Transverse colon (tissue), 3 donors: ENCODE results near the gene OBP2B.

Experiments used
- EP300 ChIP-seq: sonication (generic); formaldehyde crosslinking; IDR thresholded peaks from one replicate; pipeline ENCODE4 v1.6.1; 2017; ENCODE audit warnings: antibody characterized with exemption, low read depth
- TF ChIP-seq, protein P1 (sequence below), 5 experiments: fragments of 200-600 bp in 3 of 5; fragments of 450-650 bp in 2 of 5; sonication (generic) in 3 of 5; IDR thresholded peaks; 1 replicate in 2 of 5; 2 replicates in 3 of 5; pipeline ENCODE4 v1.5.1; 2016 to 2017; ENCODE audit warnings: antibody characterized with exemption in 5 of 5, inconsistent platforms in 3 of 5, mild to moderate bottlenecking in 2 of 5, moderate library complexity in 1 of 5

DNA sequence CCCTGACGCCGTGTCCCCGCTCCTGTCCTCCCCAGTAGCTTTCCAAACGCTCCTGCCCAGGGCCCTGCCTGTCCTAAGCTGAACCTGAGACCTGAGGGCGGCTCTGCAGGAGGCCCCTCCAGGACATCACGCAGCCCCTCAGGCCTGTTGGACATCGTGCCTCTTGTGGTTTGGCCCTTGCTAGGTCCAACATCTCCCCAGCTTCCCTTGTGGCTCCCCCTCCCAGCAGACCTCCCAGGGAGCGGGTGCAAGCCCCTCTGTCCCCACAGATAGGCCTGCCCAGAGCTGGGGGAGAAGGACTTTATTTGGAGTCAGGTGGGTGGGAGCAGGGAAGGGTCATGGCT, 4.1 kb downstream of the OBP2B start:
- TF ChIP-seq, protein P1, sequence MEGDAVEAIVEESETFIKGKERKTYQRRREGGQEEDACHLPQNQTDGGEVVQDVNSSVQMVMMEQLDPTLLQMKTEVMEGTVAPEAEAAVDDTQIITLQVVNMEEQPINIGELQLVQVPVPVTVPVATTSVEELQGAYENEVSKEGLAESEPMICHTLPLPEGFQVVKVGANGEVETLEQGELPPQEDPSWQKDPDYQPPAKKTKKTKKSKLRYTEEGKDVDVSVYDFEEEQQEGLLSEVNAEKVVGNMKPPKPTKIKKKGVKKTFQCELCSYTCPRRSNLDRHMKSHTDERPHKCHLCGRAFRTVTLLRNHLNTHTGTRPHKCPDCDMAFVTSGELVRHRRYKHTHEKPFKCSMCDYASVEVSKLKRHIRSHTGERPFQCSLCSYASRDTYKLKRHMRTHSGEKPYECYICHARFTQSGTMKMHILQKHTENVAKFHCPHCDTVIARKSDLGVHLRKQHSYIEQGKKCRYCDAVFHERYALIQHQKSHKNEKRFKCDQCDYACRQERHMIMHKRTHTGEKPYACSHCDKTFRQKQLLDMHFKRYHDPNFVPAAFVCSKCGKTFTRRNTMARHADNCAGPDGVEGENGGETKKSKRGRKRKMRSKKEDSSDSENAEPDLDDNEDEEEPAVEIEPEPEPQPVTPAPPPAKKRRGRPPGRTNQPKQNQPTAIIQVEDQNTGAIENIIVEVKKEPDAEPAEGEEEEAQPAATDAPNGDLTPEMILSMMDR (IDR thresholded peaks at IDR 0.05): no peak
- no peak for TF ChIP-seq EP300
